ENCODE results near the gene BRD7.

- TF ChIP-seq CTCF (conservative IDR thresholded peaks at IDR 0.05) (no peak), EZH2 (IDR thresholded peaks at IDR 0.05; ENCODE audit: low read depth) (no peak)
Observed at GRCh38 chr16:50315346-50315997, 53.3 kb downstream of the BRD7 start.

Data from PC-9 (cell line).